Measurements from ENCODE around the gene CAPN10.

Gene CAPN10

DNA sequence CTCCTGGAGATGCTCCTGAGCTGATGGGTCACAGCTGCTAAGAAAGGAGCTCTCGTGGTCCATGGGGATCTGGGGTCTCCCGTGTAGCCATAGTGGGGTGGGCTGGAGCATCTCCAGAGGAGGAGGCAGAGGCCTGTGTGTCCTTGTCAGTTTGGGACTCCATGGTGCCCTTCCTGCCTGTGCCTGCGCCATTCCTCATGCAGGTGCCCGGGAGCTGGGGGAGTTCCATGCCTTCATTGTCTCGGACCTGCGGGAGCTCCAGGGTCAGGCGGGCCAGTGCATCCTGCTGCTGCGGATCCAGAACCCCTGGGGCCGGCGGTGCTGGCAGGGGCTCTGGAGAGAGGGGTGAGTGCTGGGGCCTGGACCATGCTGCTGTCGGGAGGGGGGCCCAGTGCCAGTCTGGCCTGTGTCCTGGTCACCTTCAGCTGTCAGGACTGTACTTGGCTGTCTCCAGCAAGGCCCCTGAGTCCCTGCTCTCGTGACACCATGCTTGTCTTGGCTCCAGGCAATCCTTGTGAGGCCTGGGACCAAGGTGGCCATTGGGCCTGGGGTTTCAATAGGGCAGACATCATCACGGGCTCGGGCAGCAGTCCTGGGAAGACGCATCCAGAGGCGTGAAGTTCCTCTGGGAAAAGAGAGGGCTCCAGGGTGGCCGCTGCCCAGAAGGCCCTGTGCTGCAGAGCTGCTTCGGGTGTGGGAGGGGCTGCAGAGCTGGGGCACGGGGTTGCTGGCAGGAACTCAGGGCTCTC lies 7.3 kb downstream of the CAPN10 start:
- TF ChIP-seq TAF1 (IDR thresholded peaks at IDR 0.05; ENCODE audit: borderline replicate concordance, low read depth, low read length) (no peak), POLR2AphosphoS5 (IDR thresholded peaks at IDR 0.05; ENCODE audit: low read depth, low read length) (no peak), POLR2A (IDR thresholded peaks at IDR 0.05; ENCODE audit: low read depth, low read length) (no peak)
- no peak for FAIRE-seq
- peak; percentile 8 for DNase-seq (ENCODE audit: insufficient read length)

DNA sequence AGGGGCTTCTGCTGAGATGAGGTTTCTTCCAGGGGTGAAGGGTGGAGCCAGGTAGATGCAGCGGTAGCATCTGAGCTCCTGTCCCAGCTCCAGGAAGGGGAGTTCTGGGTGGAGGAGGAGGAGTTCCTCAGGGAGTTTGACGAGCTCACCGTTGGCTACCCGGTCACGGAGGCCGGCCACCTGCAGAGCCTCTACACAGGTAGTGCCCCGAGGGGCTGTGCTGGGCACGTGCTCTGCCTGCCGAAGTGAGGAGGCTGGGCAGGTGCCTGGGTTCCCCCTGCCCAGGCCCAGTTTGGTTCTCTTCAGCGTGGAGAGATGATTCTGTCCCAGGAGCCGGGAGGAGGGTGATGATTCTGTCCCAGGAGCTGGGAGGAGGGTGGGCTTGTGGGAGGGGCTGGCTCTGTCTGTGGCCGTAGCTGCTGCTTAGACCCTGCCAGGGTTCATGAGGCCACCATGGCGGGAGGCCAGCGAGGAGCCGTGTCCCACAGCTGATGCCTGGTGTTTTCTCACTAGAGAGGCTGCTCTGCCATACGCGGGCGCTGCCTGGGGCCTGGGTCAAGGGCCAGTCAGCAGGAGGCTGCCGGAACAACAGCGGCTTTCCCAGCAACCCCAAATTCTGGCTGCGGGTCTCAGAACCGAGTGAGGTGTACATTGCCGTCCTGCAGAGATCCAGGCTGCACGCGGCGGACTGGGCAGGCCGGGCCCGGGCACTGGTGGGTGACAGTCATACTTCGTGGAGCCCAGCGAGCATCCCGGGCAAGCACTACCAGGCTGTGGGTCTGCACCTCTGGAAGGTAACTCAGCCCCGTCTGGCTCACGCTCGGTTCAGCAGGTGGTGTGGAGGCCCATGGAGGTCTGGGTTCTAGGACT lies 8.2 kb downstream of the CAPN10 start:
- no peak for TF ChIP-seq POLR2AphosphoS5 (IDR thresholded peaks at IDR 0.05; ENCODE audit: low read depth, low read length)
- TF ChIP-seq TAF1 (IDR thresholded peaks at IDR 0.05; ENCODE audit: borderline replicate concordance, low read depth, low read length): no peak
- no peak for TF ChIP-seq POLR2A (IDR thresholded peaks at IDR 0.05; ENCODE audit: low read depth, low read length)
- FAIRE-seq: no peak
- no peak for DNase-seq (ENCODE audit: insufficient read length)

DNA sequence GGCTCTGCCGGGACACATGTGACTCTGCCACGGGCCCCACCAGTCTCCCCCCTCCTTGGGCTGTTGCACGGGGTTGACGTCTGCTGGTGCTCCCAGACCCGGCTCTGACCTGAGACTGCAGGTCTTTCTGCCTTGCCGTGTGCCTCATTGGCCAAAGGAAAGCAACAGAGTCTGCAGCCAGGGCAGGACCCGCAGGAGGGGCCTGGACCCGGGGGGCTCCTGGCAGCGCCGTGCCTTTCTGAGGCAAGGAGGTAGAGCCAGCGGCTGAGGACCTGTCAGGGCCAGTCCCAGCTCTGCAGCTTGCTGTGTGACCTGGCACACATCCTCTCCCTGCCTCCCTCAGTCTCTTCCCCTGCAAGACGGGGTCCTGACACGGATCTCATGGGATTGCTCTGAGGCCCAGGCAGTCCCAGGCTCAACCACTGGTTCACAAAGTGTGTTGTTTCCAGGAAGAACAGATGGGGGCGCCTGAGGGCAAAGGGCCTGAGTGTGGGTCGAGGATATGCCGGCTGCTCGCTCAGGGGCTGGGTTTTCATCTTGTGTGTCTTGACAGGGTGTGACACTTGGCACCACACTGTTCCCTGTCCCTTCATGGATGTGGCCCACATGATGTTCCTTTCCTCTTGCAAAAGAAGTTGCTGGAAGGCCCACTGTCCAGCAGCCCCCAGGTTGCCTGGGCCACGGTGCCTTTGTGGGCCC lies 9.0 kb downstream of the CAPN10 start:
- FAIRE-seq: no peak
- peak; percentile 59 for DNase-seq (ENCODE audit: insufficient read length)
- TF ChIP-seq TAF1 (IDR thresholded peaks at IDR 0.05; ENCODE audit: borderline replicate concordance, low read depth, low read length): no peak
- no peak for TF ChIP-seq POLR2AphosphoS5 (IDR thresholded peaks at IDR 0.05; ENCODE audit: low read depth, low read length)
- TF ChIP-seq POLR2A (IDR thresholded peaks at IDR 0.05; ENCODE audit: low read depth, low read length): no peak

DNA sequence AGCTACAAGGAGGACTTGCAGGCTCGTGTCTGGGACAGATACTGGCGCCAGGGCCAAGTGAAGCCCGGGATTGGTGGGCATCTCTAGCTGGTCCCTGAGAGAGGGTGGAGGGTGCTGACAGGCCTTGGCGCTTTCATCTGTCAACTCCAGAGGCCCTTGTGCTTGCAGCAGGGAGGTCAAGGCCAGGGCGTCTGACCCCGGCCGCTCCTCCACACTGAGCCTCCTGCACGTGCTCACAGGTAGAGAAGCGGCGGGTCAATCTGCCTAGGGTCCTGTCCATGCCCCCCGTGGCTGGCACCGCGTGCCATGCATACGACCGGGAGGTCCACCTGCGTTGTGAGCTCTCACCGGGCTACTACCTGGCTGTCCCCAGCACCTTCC lies 9.5 kb downstream of the CAPN10 start:
- FAIRE-seq: no peak
- no peak for DNase-seq (ENCODE audit: insufficient read length)
- TF ChIP-seq POLR2AphosphoS5 (IDR thresholded peaks at IDR 0.05; ENCODE audit: low read depth, low read length) (no peak), TAF1 (IDR thresholded peaks at IDR 0.05; ENCODE audit: borderline replicate concordance, low read depth, low read length) (no peak), POLR2A (IDR thresholded peaks at IDR 0.05; ENCODE audit: low read depth, low read length) (no peak)

DNA sequence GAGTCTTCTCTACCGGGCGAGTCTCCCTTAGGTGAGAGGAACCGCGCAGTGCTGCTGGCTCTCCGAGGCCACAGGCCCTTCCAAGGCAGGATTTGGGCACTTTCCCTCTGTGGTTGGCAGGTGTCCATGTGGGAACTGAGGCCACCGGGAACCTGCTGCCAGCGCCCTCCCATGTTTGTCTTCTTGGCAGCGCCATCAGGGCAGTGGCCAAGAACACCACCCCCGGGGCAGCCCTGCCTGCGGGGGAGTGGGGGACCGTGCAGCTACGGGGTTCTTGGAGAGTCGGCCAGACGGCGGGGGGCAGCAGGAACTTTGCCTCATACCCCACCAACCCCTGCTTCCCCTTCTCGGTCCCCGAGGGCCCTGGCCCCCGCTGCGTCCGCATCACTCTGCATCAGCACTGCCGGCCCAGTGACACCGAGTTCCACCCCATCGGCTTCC lies 10.0 kb downstream of the CAPN10 start:
- DNase-seq (ENCODE audit: insufficient read length): no peak
- TF ChIP-seq POLR2AphosphoS5 (IDR thresholded peaks at IDR 0.05; ENCODE audit: low read depth, low read length): no peak
- TF ChIP-seq POLR2A (IDR thresholded peaks at IDR 0.05; ENCODE audit: low read depth, low read length): no peak
- no peak for TF ChIP-seq TAF1 (IDR thresholded peaks at IDR 0.05; ENCODE audit: borderline replicate concordance, low read depth, low read length)
- FAIRE-seq: no peak

DNA sequence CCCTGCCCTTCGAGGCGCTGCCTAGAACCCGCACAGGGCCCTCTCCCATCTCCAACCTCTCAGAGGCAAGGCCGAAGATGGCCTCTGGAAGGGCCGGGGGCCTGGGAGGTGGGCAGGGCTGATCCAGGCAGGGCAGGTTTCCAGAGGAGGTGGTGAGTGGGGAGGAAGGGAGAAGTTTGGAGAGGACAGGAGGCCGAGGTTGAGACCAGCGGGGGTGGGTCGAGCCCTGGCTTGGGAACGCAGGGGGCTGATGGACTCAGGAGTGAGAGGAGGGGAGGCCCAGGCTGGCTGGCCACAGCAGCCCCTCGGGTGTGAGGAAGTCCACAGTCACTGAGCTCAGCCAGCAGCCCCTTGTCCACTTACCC lies 10.5 kb downstream of the CAPN10 start:
- no peak for TF ChIP-seq POLR2AphosphoS5 (IDR thresholded peaks at IDR 0.05; ENCODE audit: low read depth, low read length)
- no peak for TF ChIP-seq POLR2A (IDR thresholded peaks at IDR 0.05; ENCODE audit: low read depth, low read length)
- no peak for TF ChIP-seq TAF1 (IDR thresholded peaks at IDR 0.05; ENCODE audit: borderline replicate concordance, low read depth, low read length)
- FAIRE-seq (no peak), DNase-seq (ENCODE audit: insufficient read length) (no peak)

DNA sequence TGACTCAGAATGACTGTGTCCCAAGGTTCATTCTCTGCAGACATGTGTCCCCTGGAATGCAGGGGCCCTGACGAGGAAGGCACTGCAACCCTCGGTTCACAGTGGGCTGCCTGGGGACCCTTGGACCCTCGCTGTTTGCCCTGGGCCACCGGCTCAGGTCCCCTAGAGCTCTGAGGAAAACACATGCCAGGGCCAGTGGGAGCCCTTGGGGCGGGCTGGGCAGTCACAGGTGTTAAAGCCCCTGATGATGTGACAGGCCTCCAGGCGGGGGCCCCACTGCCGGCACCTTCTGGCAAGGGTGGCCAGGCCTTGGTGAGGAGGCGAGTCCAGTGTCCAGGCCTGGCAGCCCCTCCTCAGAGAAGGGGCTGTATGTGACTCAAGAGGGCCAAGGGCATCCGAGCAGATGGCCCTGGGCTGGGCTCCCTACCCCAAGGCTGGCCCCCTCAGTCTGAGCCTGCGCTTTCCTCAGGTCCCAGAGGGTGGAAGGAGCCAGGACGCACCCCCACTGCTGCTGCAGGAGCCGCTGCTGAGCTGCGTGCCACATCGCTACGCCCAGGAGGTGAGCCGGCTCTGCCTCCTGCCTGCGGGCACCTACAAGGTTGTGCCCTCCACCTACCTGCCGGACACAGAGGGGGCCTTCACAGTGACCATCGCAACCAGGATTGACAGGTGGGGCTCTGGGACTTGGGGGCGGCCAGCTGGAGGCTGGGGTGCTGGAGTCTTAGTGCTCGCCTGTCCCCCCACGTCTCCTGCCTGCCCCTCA lies 11.1 kb downstream of the CAPN10 start:
- FAIRE-seq (no peak), DNase-seq (ENCODE audit: insufficient read length) (no peak)
- TF ChIP-seq TAF1 (IDR thresholded peaks at IDR 0.05; ENCODE audit: borderline replicate concordance, low read depth, low read length) (no peak), POLR2A (IDR thresholded peaks at IDR 0.05; ENCODE audit: low read depth, low read length) (no peak), POLR2AphosphoS5 (IDR thresholded peaks at IDR 0.05; ENCODE audit: low read depth, low read length) (no peak)

DNA sequence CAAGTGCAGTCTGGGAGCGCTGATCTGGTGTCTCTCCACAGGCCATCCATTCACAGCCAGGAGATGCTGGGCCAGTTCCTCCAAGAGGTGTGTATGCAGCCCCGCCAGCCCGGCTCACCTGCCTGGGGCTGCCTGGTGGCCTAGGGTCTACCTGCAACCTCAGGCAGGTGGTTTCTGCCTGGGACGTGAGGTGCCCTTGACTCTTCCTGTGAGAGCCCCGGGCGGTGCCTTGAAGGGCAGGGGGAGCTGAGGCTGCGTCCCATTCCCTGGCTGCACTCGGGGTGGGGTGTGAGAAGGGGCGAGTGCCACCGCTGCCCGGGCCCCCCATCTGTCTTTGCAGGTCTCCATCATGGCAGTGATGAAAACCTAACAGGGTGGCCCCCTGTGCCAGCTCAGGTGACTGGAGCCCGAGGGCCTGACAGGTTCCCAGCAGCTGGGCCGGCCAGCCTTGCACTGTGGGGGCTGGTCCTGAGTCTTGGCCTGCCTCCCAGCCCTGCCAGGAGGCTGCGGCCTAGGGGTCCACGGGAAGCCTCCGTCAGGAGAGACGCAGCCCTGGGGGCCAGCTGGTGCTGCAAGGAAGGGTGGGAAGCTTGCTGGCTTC lies 11.9 kb downstream of the CAPN10 start:
- DNase-seq (ENCODE audit: insufficient read length) (no peak), FAIRE-seq (no peak)
- TF ChIP-seq POLR2AphosphoS5 (IDR thresholded peaks at IDR 0.05; ENCODE audit: low read depth, low read length): no peak

DNA sequence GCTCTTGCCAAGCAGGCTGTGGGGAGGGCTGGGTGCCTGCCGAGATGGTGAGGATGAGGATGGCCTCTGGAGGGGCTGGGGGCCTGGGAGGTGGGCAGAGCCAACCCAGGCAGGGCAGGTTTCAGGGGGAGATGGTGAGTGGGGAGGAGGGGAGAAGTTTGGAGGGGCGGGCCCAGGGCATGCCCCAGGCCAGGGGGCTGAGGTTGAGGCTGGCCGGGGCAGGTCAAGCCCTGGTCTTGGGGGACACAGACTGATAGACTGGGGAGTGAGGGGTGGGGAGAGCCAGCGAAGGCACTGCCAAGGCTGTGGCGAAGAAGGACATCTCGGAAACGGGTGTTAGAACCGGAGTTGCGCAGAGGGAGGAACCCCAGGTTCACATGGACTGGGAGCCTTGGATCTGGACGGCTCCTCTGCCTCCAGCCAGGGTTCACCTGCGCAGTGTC lies 12.6 kb downstream of the CAPN10 start:
- TF ChIP-seq POLR2AphosphoS5 (IDR thresholded peaks at IDR 0.05; ENCODE audit: low read depth, low read length) (no peak), POLR2A (IDR thresholded peaks at IDR 0.05; ENCODE audit: low read depth, low read length) (no peak), TAF1 (IDR thresholded peaks at IDR 0.05; ENCODE audit: borderline replicate concordance, low read depth, low read length) (no peak)
- DNase-seq (ENCODE audit: insufficient read length): no peak
- FAIRE-seq: no peak

DNA sequence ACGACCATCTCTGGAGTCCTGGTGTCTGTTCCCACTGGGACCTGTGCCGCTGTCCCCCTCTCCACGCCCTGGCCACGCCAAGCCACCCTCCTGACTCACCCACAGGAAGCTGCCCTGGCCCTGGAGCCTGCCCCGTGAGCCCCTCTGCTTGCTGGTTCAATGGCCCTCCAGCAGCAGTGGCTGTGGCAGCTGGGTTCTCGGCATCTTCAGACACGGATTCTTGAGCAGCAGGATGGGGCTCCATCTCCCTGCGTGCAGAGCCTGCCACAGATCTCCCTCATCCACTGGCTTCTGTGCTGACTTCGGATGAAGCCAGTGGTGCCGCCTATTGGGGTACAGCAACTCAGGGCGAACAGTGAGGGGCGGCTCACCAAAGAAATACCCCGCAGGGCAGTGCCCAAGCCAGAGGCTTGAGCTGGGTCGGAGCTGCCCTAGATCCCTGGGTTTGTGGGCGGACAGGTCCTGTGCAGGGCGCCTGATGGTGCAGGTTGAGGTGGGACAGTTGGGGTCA lies 14.0 kb downstream of the CAPN10 start:
- TF ChIP-seq POLR2A (IDR thresholded peaks at IDR 0.05; ENCODE audit: low read depth, low read length): no peak
- TF ChIP-seq POLR2AphosphoS5 (IDR thresholded peaks at IDR 0.05; ENCODE audit: low read depth, low read length): no peak
- TF ChIP-seq TAF1 (IDR thresholded peaks at IDR 0.05; ENCODE audit: borderline replicate concordance, low read depth, low read length): no peak
- FAIRE-seq (no peak), DNase-seq (ENCODE audit: insufficient read length) (no peak)

Data from GM12892 (cell line).